GM23338 (cell line): Measurements from ENCODE around the gene PPAN. TPM values are rescaled to one million over a fixed set of nuclear protein-coding genes. Genes with fewer than 3 reads are reported as not detected.

Experiments
- ATAC-seq: fragments of 200-7000 bp; cut with Tn5 transposase; 3 replicates; pipeline ENCODE4 v1.9.1; 2020
- DNase-seq: peaks from one replicate; pipeline ENCODE4 v3.0.0-alpha.2; 2015; ENCODE audit warnings: low spot score
- H2AFZ ChIP-seq: fragments of 200-600 bp; sonication (generic); 2 replicates; pipeline ENCODE4 v1.8.0; 2016; ENCODE audit warnings: antibody characterized with exemption, mild to moderate bottlenecking, moderate library complexity
- H3F3A ChIP-seq: fragments of 200-600 bp; sonication (generic); replicated peaks from 2 replicates; pipeline ENCODE4 v1.8.0; 2017; ENCODE audit warnings: antibody characterized with exemption, mixed run types, low read depth
- H3K27ac ChIP-seq: fragments of 200-600 bp; sonication (generic); 2 replicates; pipeline ENCODE4 v1.6.1; 2016; ENCODE audit warnings: low read depth
- H3K27me3 ChIP-seq: fragments of 200-600 bp; sonication (generic); 2 replicates; pipeline ENCODE4 v1.8.0; 2016; ENCODE audit warnings: mild to moderate bottlenecking, mixed run types, moderate library complexity; ENCODE audit not compliant: insufficient read depth
- H3K36me3 ChIP-seq: fragments of 200-600 bp; sonication (generic); 2 replicates; pipeline ENCODE4 v1.8.0; 2016; ENCODE audit warnings: mild to moderate bottlenecking; ENCODE audit not compliant: insufficient read depth
- H3K4me1 ChIP-seq: fragments of 200-600 bp; sonication (generic); 2 replicates; pipeline ENCODE4 v1.8.0; 2016; ENCODE audit warnings: mild to moderate bottlenecking, moderate library complexity; ENCODE audit not compliant: insufficient read depth
- H3K4me2 ChIP-seq: fragments of 200-600 bp; sonication (generic); 2 replicates; pipeline ENCODE4 v1.7.1; 2017; ENCODE audit warnings: mixed run types
- H3K4me3 ChIP-seq: fragments of 200-600 bp; sonication (generic); 2 replicates; pipeline ENCODE4 v1.6.1; 2016; ENCODE audit warnings: mixed run types
- H3K79me2 ChIP-seq: fragments of 200-600 bp; sonication (generic); replicated peaks from 2 replicates; pipeline ENCODE4 v1.8.0; 2017; ENCODE audit warnings: mild to moderate bottlenecking; ENCODE audit not compliant: insufficient read depth
- H3K9me2 ChIP-seq: fragments of 200-600 bp; sonication (generic); 2 replicates; pipeline ENCODE4 v1.8.0; 2017; ENCODE audit not compliant: insufficient read depth
- H4K20me1 ChIP-seq: fragments of 200-600 bp; sonication (generic); replicated peaks from 2 replicates; pipeline ENCODE4 v1.8.0; 2017; ENCODE audit warnings: mild to moderate bottlenecking; ENCODE audit not compliant: insufficient read depth
- H3K27ac Mint-ChIP-seq: 2 replicates; pipeline ENCODE4 v1.8.0; 2020; ENCODE audit warnings: inconsistent platforms, mild to moderate bottlenecking, moderate library complexity, mixed read lengths
- H3K27me3 Mint-ChIP-seq: 3 replicates; pipeline ENCODE4 v1.8.0; 2022; ENCODE audit warnings: low read depth, mild to moderate bottlenecking, moderate library complexity, mixed read lengths, inconsistent platforms; ENCODE audit not compliant: insufficient read depth, poor library complexity
- H3K36me3 Mint-ChIP-seq: 3 replicates; pipeline ENCODE4 v1.8.0; 2021; ENCODE audit warnings: low read depth, mild to moderate bottlenecking, inconsistent platforms, moderate library complexity, mixed read lengths
- H3K4me1 Mint-ChIP-seq: 3 replicates; pipeline ENCODE4 v1.8.0; 2020; ENCODE audit warnings: mild to moderate bottlenecking, inconsistent platforms, mixed read lengths
- H3K4me3 Mint-ChIP-seq: 3 replicates; pipeline ENCODE4 v1.8.0; 2021; ENCODE audit warnings: moderate library complexity, mild to moderate bottlenecking, inconsistent platforms, mixed read lengths
- H3K9me3 Mint-ChIP-seq: 3 replicates; pipeline ENCODE4 v1.8.0; 2020; ENCODE audit warnings: moderate library complexity, mild to moderate bottlenecking, inconsistent platforms, mixed read lengths
- CTCF ChIP-seq, 2 experiments: fragments of 200-600 bp in 1 of 2; sonication (generic) in 1 of 2; conservative IDR thresholded peaks; 2 replicates each; pipeline versions ENCODE4 v1.5.1 to v1.6.1; 2016 to 2017; ENCODE audit warnings: antibody characterized with exemption in 2 of 2, low read depth in 2 of 2, mild to moderate bottlenecking in 2 of 2, moderate library complexity in 1 of 2
- EZH2 ChIP-seq: fragments of 200-600 bp; sonication (generic); IDR thresholded peaks from one replicate; pipeline ENCODE4 v1.8.0; 2017; ENCODE audit warnings: antibody characterized with exemption, mild to moderate bottlenecking, low read depth; ENCODE audit not compliant: unreplicated experiment
- JUNB ChIP-seq: IDR thresholded peaks from one replicate; pipeline ENCODE4 v1.6.1; 2016; ENCODE audit warnings: antibody characterized with exemption; ENCODE audit not compliant: unreplicated experiment
- STAT1 ChIP-seq: IDR thresholded peaks from one replicate; pipeline ENCODE4 v1.6.1; 2016; ENCODE audit warnings: antibody characterized with exemption; ENCODE audit not compliant: unreplicated experiment
- ZNF462 ChIP-seq: fragments of 250-450 bp; sonication (Bioruptor Pico); IDR thresholded peaks from 2 replicates; pipeline ENCODE4 v1.5.0; 2020; ENCODE audit warnings: mild to moderate bottlenecking, moderate library complexity
- polyA plus RNA-seq: library from polyadenylated mRNA; unstranded; fragments of >200 nt; fragmentation: Nextera tagmentation; extraction: Ambion mirVana; gene quantifications from 2 replicates; pipeline ENCODE4 v1.2.1, GENCODE V29; 2016
- total RNA-seq: library from RNA; depleted of rRNA; stranded (reverse); fragments of >200 nt; shearing (Covaris generic); gene quantifications from 2 replicates; pipeline ENCODE4 v1.2.3, GENCODE V29; 2014

PPAN gene
- total and polyA plus RNA-seq, 2 experiments from 2014 or later = 71.8 to 81.9 TPM

GRCh38 chr19:10107817-10108367 is 1.7 kb downstream of the PPAN start:
- Mint-ChIP-seq H3K27ac (no peak overlapping the region), H3K4me3 (peak overlapping the region; percentile 96), H3K4me1 (peaks cover 18% of the 10 kb centered on the region), H3K27me3 (peaks cover 27% of the 10 kb centered on the region), H3K9me3 (no peaks in the 10 kb centered on the region), H3K36me3 (peaks cover 57% of the 10 kb centered on the region)
- Histone ChIP-seq H3K79me2 (peaks cover 24% of the 10 kb centered on the region), H3K36me3 (peaks cover 28% of the 10 kb centered on the region), H4K20me1 (0 out of 2 replicates have a peak, but pooled peaks cover 7% of the 10 kb centered on the region), H3F3A (peaks cover 46% of the 10 kb centered on the region), H3K27ac (no peak overlapping the region), H2AFZ (no peak overlapping the region), H3K27me3 (no peaks in the 10 kb centered on the region), H3K4me2 (no peak overlapping the region), H3K4me1 (peaks cover 7% of the 10 kb centered on the region; the same call in 1 of the 2 replicates), H3K4me3 (peak overlapping the region; percentile 98; the same call in 1 of the 2 replicates), H3K9me2 (no peaks in the 10 kb centered on the region)
- TF ChIP-seq EZH2 = no peak
- no peak for TF ChIP-seq ZNF462 (CRISPR knock-in tag)
- no peak for TF ChIP-seq JUNB
- no peak for TF ChIP-seq STAT1
- TF ChIP-seq CTCF (conservative IDR thresholded peaks at IDR 0.05; ENCODE audit: low read depth in 2 of 2) = no peak
- DNase-seq (no peak), ATAC-seq (no peak)
